Measurements from ENCODE around the gene GNAT2. TPM values are rescaled to one million over a fixed set of nuclear protein-coding genes. Genes with fewer than 3 reads are reported as not detected.

The GNAT2 gene
- total RNA-seq (not detected), polyA plus RNA-seq (under 1 TPM in 1 of 2 donors, not detected in 1; 0.24 TPM)
- long read RNA-seq, donor 1: 0 reads
- long read RNA-seq, donor 2: 0 reads
- long read RNA-seq, donor 3: 0 reads
- long read RNA-seq, donor 4: 0 reads
- long read RNA-seq, donor 5: 0 reads

GRCh38 chr1:109619576-109620400 lies at the start of gene GNAT2, which contains the start of gene AMPD2:
Gene GNAT2 (minus strand): TSS chr1:109619616. CDS start chr1:109612870, 6,746 bp downstream.
Gene AMPD2 (plus strand): TSS chr1:109619837. CDS start chr1:109621176, 1,339 bp downstream.
- 0 to 2% methylated on average over 47 of the region's 47 CpGs for WGBS, 2 donors
- peaks cover 0 to 50% (median 23%) of the 10 kb centered on the region in 5 donors for H3K4me1 ChIP-seq (ENCODE audit: control insufficient read depth in 5 of 5, insufficient read depth in 5 of 5, low read length in 5 of 5)

GRCh38 chr1:109668123-109668775 lies 48.8 kb upstream of the GNAT2 start:
- H3K27ac ChIP-seq (ENCODE audit: low read depth in 1 of 2, low read length in 1 of 2): no peak overlapping the region
- 10 to 14% methylated on average over 25 to 26 of the region's 26 CpGs for WGBS, 2 donors
- peaks cover 0 to 1% (median under 1%) of the 10 kb centered on the region in 4 donors for H3K36me3 ChIP-seq (ENCODE audit: control insufficient read depth in 4 of 4, insufficient read depth in 4 of 4, low read length in 4 of 4)
- no peak for TF ChIP-seq CTCF (IDR thresholded peaks at IDR 0.05; ENCODE audit: control extremely low read depth, extremely low read depth)
- peak; percentile 36 for ATAC-seq (ENCODE audit: insufficient read depth, low FRiP score)
- H3K4me1 ChIP-seq (ENCODE audit: control insufficient read depth in 5 of 5, insufficient read depth in 5 of 5, low read length in 5 of 5): peaks cover 0 to 4% (median 0%) of the 10 kb centered on the region in 5 donors
- peak overlapping the region; percentile 51 to 60 for H3K9ac ChIP-seq (ENCODE audit: insufficient read depth in 1 of 2, low read length in 2 of 2)
- no peaks in the 10 kb centered on the region for H3K27me3 ChIP-seq (ENCODE audit: control insufficient read depth in 3 of 3, insufficient read depth in 3 of 3, low read length in 2 of 3)
- H3K9me3 ChIP-seq (ENCODE audit: control insufficient read depth in 4 of 4, insufficient read depth in 3 of 4, low read length in 3 of 4): no peaks in the 10 kb centered on the region
- H3K4me3 ChIP-seq: peak overlapping the region; percentile 47
- peak in 1 of 3 donors; percentile 16 for DNase-seq

More at GRCh38 chr1:109619576-109620400, at the start of gene GNAT2, which contains the start of gene AMPD2:
- Histone ChIP-seq H3K27me3 (ENCODE audit: control insufficient read depth in 3 of 3, insufficient read depth in 3 of 3, low read length in 2 of 3) (no peaks in the 10 kb centered on the region), H3K27ac (ENCODE audit: low read depth in 1 of 2, low read length in 1 of 2) (peak within 1 kb of the TSS; percentile 70 to 88), H3K9ac (ENCODE audit: insufficient read depth in 1 of 2, low read length in 2 of 2) (peak within 1 kb of the TSS; percentile 68 to 88), H3K36me3 (ENCODE audit: control insufficient read depth in 4 of 4, insufficient read depth in 4 of 4, low read length in 4 of 4) (no peaks in the 10 kb centered on the region), H3K4me3 (peak within 1 kb of the TSS; percentile 51), H3K9me3 (ENCODE audit: control insufficient read depth in 4 of 4, insufficient read depth in 3 of 4, low read length in 3 of 4) (no peaks in the 10 kb centered on the region)
- peak; percentile 53 for ATAC-seq (ENCODE audit: insufficient read depth, low FRiP score)
- peak; percentile 79 to 83 (median 80) for DNase-seq
- no peak for TF ChIP-seq CTCF (IDR thresholded peaks at IDR 0.05; ENCODE audit: control extremely low read depth, extremely low read depth)

- ATAC-seq (ENCODE audit: insufficient read depth, low FRiP score): peak; percentile 97
- H3K27ac ChIP-seq (ENCODE audit: low read depth in 1 of 2, low read length in 1 of 2): no peak within 1 kb of the TSS
- no peaks in the 10 kb centered on the region for H3K9me3 ChIP-seq (ENCODE audit: control insufficient read depth in 4 of 4, insufficient read depth in 3 of 4, low read length in 3 of 4)
- H3K27me3 ChIP-seq (ENCODE audit: control insufficient read depth in 3 of 3, insufficient read depth in 3 of 3, low read length in 2 of 3): no peaks in the 10 kb centered on the region
- peaks cover 0 to 4% (median 0%) of the 10 kb centered on the region in 5 donors for H3K4me1 ChIP-seq (ENCODE audit: control insufficient read depth in 5 of 5, insufficient read depth in 5 of 5, low read length in 5 of 5)
- DNase-seq: peak; percentile 95 to 97 (median 95)
- H3K4me3 ChIP-seq: peak within 1 kb of the TSS; percentile 47
- H3K36me3 ChIP-seq (ENCODE audit: control insufficient read depth in 4 of 4, insufficient read depth in 4 of 4, low read length in 4 of 4): peaks cover 0 to 1% (median 0%) of the 10 kb centered on the region in 4 donors
- no peak for TF ChIP-seq CTCF (IDR thresholded peaks at IDR 0.05; ENCODE audit: control extremely low read depth, extremely low read depth)
- WGBS, 2 donors: 13% methylated on average over 22 of the region's 22 CpGs
- H3K9ac ChIP-seq (ENCODE audit: insufficient read depth in 1 of 2, low read length in 2 of 2): peak within 1 kb of the TSS; percentile 60 to 88
Measured at GRCh38 chr1:109667452-109668122, 48.2 kb upstream of the GNAT2 start, which contains the start of gene GSTM2. Gene GSTM2 (plus strand): TSS chr1:109668057. CDS start chr1:109668116, 59 bp downstream.
